ENCODE results near the gene PATZ1. TPM values are rescaled to one million over a fixed set of nuclear protein-coding genes. Genes with fewer than 3 reads are reported as not detected.

PATZ1 gene
- total RNA-seq, 1 donor from 2014 or later: 18.4 TPM

GRCh38 chr22:31292236-31292989 is 53.7 kb downstream of the PATZ1 start, which contains the start of gene PIK3IP1:
Gene PIK3IP1 (minus strand): TSS chr22:31292488. CDS start chr22:31292344, 144 bp downstream.
- Histone ChIP-seq H3K27me3 (no peaks in the 10 kb centered on the region), H3K4me3 (peak within 1 kb of the TSS; percentile 69 to 81), H3K36me3 (peaks cover 0 to 18% of the 10 kb centered on the region in 2 donors), H3K27ac (peak within 1 kb of the TSS; percentile 97), H3K4me1 (peaks cover 63% of the 10 kb centered on the region), H3K9me3 (no peaks in the 10 kb centered on the region)
- TF ChIP-seq CTCF (IDR thresholded peaks at IDR 0.05): peak in 2 of 3 experiments; percentile 42 to 47
- peak; percentile 43 to 82 for TF ChIP-seq POLR2A (IDR thresholded peaks at IDR 0.05)
- TF ChIP-seq POLR2AphosphoS5 (IDR thresholded peaks at IDR 0.05; ENCODE audit: insufficient read depth in 1 of 2, low read depth in 1 of 2): peak; percentile 88 to 98
- intact Hi-C loops (cut with DNase I): no loop called here
- peak in 1 of 2 donors; percentile 94 for DNase-seq (ENCODE audit: extremely low spot score in 2 of 2)

- H3K9me3 ChIP-seq: no peaks in the 10 kb centered on the region
- peak overlapping the region; percentile 97 for H3K27ac ChIP-seq
- H3K4me3 ChIP-seq: peak overlapping the region; percentile 69 to 81
- H3K4me1 ChIP-seq: peaks cover 57% of the 10 kb centered on the region
- intact Hi-C loops (cut with DNase I): no loop called here
- peak in 1 of 2 donors; percentile 89 for DNase-seq (ENCODE audit: extremely low spot score in 2 of 2)
- H3K27me3 ChIP-seq: no peaks in the 10 kb centered on the region
- no peak for TF ChIP-seq CTCF (IDR thresholded peaks at IDR 0.05)
- H3K36me3 ChIP-seq: peaks cover 0 to 20% of the 10 kb centered on the region in 2 donors
Measured at GRCh38 chr22:31291481-31292235, 54.5 kb downstream of the PATZ1 start.

- Histone ChIP-seq H3K36me3 (peaks cover 0 to 20% of the 10 kb centered on the region in 2 donors), H3K4me1 (peaks cover 48% of the 10 kb centered on the region), H3K4me3 (peak overlapping the region; percentile 69 to 81), H3K9me3 (no peaks in the 10 kb centered on the region), H3K27ac (peak overlapping the region; percentile 97), H3K27me3 (no peaks in the 10 kb centered on the region)
- no peak for TF ChIP-seq CTCF (IDR thresholded peaks at IDR 0.05)
- peak; percentile 61 to 80 for TF ChIP-seq POLR2A (IDR thresholded peaks at IDR 0.05)
- peak; percentile 37 to 96 for TF ChIP-seq POLR2AphosphoS5 (IDR thresholded peaks at IDR 0.05; ENCODE audit: insufficient read depth in 1 of 2, low read depth in 1 of 2)
- intact Hi-C loops (cut with DNase I): no loop called here
- peak in 1 of 2 donors; percentile 96 for DNase-seq (ENCODE audit: extremely low spot score in 2 of 2)
Measured at GRCh38 chr22:31290494-31291471, 55.4 kb downstream of the PATZ1 start.

GRCh38 chr22:31289344-31289743 is 56.8 kb downstream of the PATZ1 start:
- Histone ChIP-seq H3K4me1 (peaks cover 49% of the 10 kb centered on the region), H3K4me3 (peak overlapping the region; percentile 69 to 81), H3K27ac (peak overlapping the region; percentile 97)

More at GRCh38 chr22:31289344-31289743, 56.8 kb downstream of the PATZ1 start:
- Histone ChIP-seq H3K9me3 (no peaks in the 10 kb centered on the region), H3K27me3 (no peaks in the 10 kb centered on the region), H3K36me3 (peaks cover 0 to 27% of the 10 kb centered on the region in 2 donors)
- intact Hi-C loops (cut with DNase I): no loop called here
- TF ChIP-seq POLR2A (IDR thresholded peaks at IDR 0.05) (no peak), CTCF (IDR thresholded peaks at IDR 0.05) (no peak), POLR2AphosphoS5 (IDR thresholded peaks at IDR 0.05; ENCODE audit: insufficient read depth in 1 of 2, low read depth in 1 of 2) (no peak)
- DNase-seq (ENCODE audit: extremely low spot score in 2 of 2): peak in 1 of 2 donors; percentile 86

Measured in vagina (tissue), 2 donors.